COR-L47 (cell line): ENCODE data around the gene ITGBL1.
"Not testable (repeated sequence)": the region's sequence is repeated elsewhere in the genome, so short reads cannot be mapped to it uniquely, and the experiment has no call there.

Experiments used
- DNase-seq: peaks from one replicate; lab custom pipeline; 2025; lab: John Stamatoyannopoulos, UW

ITGBL1 gene

DNA sequence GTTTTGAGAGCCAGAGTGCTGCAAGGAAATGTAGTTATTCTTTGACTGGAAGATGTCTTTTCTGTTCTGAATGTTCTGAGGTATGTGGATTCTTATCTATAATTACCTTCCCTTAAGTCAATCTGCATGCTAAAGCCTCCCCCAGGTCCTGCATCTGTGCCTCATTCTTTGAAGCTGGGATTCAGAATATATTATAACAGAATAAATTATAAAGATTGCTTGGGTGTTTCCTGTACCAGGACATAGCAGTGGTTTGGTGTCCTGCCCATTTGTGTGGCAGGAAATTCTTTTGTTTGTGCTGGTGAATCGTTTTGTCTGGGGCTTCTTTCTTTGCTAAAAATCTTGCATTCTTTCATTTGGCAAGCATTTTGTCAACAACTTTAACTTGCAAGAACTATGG is 60.2 kb downstream of the ITGBL1 start:
- no peak for DNase-seq

DNA sequence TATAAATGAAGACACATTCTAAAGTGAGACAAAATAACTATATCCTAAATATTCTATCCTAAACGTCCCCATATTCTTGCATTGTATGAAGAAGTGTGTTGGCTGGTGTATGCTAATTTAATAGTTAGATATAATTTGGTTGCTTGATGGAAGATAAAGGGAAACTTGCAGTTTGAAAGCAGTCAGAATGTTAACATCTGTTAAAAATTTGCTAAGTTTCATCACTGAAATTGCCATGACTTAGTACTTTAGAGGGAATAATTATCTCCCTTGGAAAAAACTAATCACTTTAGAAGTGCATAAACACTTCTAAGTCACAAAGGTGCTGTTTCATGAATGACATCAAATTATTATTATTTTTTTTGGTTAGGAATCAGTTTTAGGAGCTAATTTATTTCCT is 61.6 kb downstream of the ITGBL1 start:
- no peak for DNase-seq

DNA sequence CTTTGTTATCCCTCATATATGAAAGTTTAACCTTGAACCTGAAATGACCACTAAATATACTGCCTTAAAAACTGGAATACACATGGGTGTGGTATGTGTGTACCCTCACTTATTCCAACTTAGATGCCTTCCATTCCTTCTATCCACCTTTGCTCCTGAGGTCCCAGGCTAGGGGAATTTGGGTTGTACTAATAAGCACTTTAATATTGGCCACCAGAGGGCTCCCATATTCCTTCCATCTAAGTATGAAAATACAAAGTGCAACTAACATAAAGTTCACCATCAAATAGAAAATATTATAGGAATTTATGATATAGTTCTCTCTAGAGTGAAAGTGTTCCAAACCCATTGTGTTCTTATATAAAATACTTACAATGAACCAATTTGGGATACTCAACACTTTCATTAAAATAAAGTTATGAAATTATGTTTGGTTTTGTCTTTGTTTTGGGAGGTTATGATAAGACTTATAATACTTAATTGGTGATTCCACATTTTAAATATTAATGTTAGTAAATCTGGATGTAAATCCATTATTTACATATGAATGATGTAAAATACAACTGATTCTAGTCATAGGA is 62.3 kb downstream of the ITGBL1 start:
- DNase-seq = peak; percentile 76

DNA sequence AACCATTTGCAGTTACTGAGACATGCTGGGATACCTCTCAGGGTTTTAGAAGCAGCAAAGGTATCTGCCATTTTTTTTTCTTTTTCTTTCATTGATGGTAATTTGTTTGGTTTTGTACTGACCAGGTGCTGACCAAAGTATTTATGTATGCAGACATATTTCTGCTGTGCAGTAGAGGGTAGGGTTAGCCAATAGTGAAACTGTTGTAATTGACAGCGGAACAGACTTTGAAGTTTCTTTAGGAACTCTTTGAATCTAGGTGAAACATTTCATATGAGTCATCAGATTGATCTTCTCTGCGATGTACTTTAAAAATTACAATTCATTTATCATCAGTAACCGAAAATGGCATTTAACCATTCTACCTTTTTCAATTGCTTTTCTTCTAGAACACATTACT is 63.0 kb downstream of the ITGBL1 start:
- DNase-seq = no peak

DNA sequence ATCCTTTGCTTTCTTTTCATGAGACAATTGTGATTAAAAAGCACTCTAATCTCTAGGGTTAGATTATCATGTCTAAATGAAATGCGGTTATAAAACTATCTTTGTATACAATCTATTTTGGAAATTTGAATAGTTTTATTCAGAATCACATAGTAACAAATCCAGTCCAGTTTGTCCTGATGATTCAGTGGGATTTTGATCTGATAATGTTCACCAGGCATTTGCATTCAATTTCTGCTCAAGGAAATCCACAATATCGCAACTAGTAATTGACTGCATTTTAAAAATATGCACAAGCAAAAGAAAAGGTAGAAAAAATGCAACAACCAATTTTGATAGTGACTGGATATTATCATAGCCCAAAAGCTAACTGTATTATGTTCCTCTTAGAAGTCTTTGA is 63.8 kb downstream of the ITGBL1 start:
- no peak for DNase-seq

DNA sequence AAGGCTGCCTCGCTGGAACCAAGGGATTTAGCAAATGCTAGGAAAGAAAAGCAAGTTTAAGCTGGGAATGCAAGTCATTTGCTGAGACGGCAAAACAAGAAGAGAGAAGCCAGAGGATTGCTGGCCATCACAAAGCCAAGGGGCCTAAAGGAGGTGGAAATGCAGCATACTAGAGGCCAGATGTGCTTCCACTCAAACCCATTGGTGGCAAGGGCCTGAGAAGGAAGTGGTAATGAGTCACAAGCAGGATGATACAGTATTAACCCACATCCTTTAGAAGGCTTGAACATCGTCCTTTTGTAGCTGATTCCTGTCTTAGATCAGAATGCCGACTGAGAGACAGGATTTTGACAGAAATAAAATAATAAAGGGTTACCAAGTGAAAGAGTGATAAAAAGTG is 68.2 kb downstream of the ITGBL1 start:
- no peak for DNase-seq

DNA sequence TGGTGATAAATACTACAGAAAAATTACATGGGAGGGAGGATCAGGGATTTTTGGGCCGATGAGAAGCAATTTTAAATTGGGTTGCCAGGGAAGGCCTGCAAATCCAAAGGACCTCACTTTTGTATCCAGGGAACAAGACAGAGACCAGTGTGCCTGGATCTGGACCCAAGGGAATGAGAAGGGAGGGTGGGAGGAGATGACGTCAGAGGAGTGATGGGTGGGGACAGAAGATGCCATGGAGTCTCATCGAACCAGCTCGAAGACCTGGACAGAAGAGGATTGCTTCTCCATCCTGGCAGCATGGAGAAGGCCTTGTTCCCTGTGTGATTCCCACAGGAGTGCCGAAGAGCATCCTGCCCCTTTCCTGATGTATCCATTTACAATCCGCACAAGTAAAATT is 68.9 kb downstream of the ITGBL1 start:
- no peak for DNase-seq

DNA sequence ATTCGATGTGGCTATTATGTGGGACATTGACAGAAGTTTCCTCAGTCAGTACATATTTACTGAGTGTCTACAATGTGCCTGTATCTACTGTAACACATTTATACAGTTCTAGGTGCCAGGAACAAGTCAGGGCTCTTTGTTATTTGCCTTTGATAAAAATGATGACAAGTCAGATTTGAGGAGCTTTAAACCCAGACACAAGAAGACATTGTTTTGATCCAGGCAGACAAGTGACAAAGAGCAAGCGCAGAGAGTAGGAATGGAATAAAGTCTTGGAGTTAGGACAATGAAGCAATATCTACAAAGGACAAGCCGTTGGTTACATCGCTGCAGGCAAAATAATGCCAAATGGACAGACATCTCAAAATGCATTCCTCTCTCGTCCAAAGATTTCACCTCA is 70.1 kb downstream of the ITGBL1 start:
- DNase-seq = no peak

DNA sequence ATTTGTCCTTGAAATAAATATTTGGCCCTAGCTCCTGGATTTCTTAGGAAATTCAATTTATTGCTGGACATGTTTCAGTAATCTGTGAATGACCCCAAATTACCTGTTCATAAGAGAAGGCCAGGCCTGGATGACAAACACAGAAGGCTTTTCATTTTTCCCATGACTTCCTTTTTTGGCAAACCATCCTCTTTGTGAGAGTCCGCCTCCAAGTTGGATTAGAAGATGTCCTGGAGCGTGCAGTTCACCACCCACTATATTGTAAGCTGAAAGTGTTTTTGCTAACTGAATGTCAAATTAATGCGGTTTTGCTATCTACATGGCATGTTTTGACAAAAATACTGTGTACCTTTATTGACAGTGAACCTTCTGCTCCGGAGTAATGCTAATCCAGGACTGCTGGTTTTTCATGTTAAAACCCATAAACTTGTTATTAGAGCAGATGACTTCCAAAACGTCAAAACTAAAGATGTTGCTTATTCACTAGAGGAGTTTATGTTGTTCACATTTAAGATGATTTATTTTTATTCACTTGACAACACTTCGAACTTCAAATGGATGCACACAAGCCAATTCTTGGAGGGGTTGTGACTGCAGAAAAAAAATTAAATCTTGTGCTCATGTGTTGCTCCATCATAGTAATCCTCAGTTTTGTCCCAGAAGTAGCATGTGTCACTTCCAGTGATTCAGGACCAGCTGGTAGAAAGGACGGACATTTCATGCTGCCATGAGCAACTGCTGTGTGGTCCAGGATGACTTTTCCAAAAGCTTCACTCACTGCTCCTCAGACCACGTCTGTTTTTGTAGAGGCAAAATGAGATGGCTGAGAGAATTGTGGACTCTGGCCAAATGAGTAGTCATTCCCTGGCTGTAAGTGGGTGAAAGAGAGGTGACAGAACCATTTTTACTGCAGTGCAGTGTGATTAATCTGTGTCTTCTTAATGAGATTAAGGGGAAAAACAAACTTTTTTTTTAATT is 71.0 kb downstream of the ITGBL1 start:
- DNase-seq = no peak

DNA sequence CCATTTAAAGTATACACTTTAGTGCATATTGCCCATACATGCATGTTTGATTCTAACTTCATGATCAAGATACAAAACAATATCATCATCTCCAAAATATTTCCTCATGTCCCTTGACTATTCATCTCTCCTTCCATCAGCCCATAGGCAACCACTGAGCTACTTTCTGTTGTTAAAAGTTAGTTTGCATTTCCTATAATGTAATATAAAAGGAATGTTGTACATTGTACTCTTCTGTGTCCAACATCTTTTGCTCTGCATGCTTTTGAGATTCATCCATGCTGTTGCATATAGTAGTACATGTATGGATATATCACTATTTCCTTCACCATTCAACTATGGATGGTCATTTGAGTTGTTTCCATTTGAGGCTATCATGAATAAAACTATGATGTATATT is 74.7 kb downstream of the ITGBL1 start:
- DNase-seq = no peak

DNA sequence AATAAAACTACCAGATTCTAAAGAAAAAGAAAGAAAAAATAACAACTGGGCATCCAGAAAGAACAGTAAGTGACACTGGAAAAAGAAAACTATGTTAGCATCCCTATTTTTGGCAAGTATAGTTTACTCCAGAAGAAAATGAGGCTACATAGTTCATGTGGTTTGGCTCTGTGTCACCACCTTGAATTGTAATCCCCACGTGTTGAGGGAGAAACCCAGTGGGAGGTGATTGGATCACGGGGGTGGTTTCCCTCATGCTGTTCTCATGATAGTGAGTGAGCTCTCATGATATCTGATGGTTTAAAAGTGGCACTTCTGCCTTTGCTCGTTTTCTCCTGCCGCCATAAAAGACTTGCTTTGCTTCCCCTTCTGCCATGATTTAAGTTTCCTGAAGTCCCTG is 76.9 kb downstream of the ITGBL1 start:
- DNase-seq = no peak

DNA sequence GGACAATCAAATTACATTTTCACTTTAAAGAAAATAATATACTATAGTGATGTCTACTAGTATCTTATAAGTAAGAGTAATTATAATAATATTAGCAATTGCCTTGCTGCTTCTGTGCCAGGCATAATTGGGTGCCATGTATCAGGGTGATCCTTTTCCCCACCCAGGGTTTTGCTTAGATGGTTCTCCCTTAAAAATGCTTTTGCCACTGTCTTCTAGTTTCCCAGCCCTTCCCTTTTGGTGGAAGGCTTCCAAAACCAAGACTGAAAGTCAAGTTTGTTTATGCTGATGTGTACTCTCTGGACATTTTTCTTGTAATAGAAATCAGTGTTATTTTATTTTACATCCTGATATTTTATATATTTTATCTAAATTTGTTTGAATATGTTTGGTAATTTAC is 77.8 kb downstream of the ITGBL1 start:
- DNase-seq = no peak

DNA sequence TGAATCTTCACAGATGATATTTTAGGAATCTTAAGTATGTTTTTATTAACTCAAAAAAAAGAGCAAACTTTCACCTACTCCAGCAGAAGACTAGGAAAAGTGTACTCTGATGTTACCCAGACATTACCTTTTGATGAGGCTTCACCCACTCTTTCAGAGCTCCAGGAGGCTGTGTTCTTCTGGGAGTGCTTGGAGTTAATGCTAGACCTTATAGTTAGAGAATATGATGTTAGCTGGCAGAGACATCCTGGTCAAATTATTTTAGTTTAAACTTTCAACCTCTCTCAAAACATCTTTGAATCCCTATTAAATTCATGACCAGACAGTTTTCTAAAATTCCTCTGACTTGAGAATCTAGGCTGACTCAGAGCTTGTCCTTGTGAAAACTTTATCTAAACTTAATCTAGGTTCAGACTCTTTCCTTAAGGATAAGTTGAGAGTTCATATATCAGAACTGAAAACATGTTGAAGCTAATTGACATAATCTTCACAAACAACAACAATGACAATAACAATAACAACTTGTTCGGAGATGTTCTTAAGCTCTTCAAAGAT is 82.8 kb downstream of the ITGBL1 start:
- DNase-seq = no peak

DNA sequence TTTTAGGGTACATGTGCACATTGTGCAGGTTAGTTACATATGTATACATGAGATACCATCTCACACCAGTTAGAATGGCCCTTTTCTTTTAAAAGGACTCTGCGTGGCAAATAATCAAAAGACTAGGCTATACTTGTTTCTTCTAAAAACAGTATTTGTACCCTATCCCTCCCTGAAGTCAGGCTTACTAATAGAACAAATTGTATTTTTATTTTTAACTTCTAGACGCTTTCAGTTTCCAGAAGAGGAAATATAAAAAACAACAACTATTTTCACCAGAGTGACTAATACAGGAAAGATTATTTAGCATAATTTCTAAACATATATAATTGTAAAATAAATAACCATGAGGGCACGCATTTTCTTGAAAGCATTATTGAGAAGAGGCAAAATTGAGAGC is 83.6 kb downstream of the ITGBL1 start:
- no peak for DNase-seq

DNA sequence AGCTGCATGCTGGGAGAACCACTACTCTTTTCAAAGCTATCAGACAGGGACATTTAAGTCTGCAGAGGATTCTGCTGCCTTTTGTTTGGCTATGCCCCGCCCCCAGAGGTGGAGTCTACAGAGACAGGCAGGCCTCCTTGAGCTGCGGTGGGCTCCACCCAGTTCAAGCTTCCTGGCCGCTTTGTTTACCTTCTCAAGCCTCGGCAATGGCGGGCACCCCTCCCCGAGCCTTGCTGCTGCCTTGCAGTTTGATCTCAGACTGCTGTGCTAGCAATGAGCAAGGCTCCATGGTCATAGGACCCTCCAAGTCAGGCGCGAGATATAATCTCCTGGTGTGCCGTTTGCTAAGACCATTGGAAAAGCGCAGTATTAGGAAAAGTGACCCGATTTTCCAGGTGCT is 92.1 kb downstream of the ITGBL1 start:
- not testable (repeated sequence) for DNase-seq

DNA sequence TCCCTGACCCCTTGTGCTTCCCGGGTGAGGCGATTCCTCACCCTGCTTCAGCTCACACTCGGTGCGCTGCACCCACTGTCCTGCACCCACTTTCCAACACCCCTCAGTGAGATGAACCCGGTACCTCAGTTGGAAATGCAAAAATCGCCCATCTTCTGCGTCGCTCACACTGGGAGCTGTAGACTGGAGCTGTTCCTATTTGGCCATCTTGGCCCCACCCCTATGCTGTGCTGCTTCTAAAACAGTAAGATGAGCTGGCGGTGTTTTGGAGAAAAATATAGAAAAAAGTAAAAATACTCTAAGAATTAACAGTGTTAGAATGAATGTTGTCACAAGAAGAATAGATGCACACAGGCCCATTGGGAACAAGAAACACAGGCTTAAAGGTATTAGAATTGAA is 92.5 kb downstream of the ITGBL1 start:
- no peak for DNase-seq

DNA sequence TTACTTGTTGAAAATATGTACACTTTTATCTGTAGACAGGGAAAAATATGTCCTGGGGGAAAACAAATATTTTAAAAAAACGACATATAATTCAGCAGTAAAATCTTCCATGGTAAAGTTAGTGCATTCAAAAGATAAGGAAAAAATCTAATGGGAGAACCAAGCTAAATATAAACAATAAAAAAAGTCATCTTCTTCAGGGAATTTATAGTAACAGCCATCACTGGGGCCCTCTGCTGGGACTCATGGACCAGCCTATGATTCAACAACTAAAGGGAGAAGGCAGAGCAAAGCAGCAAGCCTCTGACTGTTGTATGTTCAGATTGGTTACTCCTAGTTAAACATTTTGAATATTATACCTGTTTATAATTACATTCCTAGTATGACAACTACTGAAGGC is 93.0 kb downstream of the ITGBL1 start:
- DNase-seq = no peak

DNA sequence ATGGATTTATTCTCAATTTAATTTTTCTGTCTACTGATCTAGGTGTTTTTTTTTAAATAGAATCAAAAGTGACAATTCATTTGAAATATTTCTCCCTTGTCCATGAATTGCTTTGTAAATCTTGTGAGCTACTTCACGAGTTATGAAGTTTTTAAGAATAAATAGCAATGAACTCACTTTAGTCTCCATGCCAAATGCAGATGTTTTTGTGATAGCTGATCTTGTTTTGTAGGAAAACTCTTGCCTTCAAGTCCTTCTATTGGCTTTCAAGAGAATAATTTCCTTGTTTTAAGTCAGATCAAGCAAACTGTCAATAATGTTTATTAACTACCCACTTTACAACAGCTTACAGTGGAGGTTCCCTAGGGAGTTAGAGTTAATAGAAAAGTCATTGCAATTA is 99.8 kb downstream of the ITGBL1 start:
- no peak for DNase-seq

DNA sequence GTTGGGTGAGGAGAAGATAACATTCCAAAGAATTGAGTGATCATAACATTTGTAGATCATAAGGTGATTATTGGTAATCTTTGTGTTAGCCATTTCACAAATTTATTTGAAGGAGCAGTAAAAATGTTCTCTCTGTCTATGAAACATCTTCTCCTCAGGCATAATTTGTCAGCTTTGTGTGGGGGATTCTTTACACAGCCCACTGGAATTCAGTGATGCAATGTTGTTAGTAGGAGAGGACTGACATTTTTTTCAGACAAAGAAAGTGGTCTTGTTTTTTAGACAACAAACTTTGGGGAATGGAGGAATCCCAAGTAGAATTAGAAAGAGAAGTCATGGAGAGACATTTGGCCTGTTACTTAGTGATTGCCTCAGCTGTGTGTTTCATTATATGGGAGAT is 100.3 kb downstream of the ITGBL1 start:
- DNase-seq = no peak

DNA sequence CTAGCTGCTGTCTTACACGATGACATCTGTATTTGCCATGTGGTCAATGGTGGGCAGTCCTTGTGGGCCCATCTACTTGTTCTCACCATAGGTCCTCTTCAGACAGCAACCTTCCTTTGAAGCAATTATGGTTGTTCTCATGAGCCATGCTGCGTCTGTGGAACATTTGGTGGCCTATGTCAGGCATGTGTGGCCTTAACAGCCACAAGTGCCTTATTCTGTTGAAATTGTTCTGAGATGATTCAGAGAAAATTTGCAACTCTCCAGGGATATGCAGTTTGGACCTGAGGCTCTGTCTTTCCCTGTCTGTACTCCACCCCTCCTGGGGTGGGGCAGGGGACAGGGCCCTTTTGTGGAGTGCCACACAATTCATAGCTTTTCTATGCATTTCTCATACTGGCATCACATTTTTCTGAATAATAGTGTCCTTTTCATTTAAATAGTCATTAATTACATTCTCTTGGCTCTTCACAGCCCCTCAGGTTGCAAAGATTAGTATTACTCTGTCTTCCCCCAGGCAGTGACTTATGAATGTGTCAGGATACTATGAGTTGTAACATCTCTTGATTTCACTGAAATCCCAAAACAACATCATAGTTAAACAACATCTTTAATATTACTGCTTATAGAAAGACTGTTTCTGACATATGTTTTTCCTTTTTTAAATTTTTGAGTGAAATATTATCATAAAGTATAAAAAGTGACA is 102.1 kb downstream of the ITGBL1 start:
- DNase-seq = no peak

DNA sequence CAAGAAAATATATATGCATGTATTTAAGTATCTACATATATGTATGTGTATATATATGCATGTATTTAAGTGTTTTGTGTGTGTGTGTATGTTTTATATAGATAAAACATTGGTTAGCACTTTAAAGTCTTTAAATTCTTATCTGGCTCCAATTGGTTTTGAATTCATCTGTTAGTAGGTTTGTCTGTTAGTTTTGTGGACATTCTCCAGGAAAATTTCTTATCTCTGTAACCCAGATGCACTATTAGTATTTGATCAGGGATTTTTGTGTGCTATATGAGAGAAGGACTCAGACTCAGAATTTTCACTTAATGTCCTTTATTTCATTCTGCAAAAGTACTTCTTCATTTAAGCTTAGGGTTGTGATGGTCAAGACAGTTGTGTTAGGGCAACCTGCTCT is 103.1 kb downstream of the ITGBL1 start:
- DNase-seq = no peak

DNA sequence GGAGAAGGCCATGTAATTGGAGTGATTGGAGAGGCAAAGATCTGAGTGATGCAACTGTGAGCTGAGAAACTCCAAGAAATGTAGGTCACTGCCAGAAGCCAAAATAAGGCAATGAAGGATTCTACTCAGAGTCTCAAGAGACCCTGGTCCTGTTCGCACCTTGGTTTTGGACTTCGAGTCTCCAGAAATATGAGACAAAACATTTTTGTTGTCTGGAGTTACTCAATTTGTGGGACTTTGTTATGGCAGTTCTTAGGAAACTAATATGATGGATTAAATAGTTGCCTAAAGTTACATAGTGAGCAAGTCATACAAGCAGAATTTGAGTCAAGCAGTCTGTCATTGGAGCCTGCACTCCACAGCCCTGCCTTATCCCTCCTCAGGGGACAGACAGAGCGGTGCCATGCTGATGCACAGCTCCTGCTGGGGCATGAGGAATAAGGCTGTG is 104.2 kb downstream of the ITGBL1 start:
- no peak for DNase-seq

DNA sequence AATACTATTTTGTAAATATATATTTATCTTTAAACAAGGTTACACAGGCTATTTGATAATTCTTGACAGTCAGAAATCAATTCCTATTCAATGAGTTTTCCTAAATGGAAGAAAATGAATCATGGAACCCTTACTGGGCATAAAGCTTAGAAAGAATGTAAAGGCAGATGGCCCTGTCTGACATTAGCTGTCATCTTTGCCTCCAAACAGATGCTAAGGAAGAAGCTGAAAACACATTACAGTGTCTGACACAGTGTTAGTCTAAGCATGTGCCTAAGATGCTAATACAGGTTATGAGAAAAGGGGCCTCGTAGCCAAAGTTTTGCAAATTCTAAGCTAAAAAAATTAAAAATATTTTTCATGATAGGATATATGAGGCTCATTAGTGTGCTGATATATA is 112.8 kb downstream of the ITGBL1 start:
- no peak for DNase-seq
